Midbrain (tissue), 1 donor: Measurements from ENCODE around the gene OR4D1.

ENCODE experiments used
- DNase-seq: peaks from one replicate; lab custom pipeline; 2025; lab: John Stamatoyannopoulos, UW

Gene OR4D1

DNA sequence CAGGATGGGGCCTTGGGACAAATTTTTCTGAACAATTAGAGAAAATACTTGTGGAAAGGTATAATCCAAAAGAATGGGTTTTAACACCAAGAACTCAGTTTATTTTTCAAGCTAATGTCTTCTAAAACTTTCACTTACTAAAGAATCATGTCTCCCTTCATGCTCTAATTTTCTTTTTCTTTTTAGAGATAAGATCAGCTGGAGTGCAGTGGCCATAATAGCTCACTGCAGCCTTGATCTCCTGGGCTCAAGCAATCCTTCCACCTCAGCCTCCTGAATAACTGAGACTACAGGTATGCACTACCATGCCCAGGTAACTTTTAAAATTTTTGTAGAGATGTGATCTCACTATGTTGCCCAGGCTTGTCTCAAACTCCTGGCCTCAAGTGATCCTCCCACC is 5.5 kb downstream of the OR4D1 start:
- DNase-seq: no peak

GRCh38 chr17:58156839-58157803 is 8.9 kb downstream of the OR4D1 start:
- DNase-seq: no peak

DNA sequence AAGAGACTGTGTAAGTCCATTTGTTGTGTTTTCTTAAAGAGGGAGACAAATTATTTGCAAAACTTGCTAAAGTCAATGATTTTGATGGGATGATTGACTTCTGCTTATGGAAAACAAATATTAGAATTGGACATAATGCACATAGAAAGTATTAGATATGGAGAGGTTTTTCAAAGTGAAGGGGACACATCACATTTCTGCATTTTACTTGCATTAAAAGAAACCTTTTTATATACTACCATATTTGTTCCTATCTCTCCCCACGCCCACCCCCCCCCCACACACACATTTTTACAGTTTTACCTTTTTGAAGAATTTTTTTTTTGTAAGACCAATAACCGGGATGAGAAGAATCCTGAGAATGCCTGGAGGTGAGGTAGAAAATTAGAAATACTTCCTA is 10.0 kb downstream of the OR4D1 start:
- no peak for DNase-seq

- no peak for DNase-seq
Observed at GRCh38 chr17:58161566-58161965, 13.4 kb downstream of the OR4D1 start.

DNA sequence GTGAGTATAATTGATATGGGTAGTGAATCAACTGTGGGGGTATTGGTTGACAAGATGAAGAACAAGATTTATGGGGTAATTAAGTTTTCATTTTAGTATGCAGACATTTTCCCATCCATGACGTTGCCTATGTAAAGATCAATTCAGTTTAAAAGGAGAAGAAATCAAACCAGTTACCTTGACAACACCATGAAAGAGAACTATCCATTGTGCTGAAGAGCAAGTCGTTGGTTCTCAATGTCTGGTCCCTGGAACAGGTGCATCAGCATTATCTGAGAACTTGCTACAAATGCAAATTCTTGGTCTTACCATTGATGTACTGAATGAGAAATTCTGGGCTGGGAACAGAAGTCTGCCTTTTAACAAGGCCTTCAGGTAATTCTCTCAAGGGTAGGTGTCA is 17.8 kb downstream of the OR4D1 start:
- DNase-seq: no peak

DNA sequence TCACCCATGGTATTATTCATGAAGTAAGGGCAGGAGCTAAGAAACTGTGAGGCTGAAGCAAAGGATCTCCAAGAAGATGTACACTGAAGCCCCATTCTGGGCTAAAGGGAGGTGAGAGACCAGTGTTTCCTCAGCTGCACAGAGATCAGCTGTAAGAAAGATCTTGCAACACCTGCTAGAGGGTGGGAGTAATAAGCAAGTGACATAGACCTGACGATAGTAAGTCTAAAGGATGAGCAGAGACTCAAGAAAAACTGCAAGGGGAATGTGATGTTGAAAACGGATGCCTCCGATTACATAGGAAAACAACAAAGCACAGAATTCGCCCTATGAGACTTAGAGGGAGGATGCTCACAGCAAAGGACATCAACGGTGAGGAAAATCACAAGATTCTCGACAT is 18.5 kb downstream of the OR4D1 start, which contains the start of gene OR4D2:
Gene OR4D2 (plus strand): TSS at position 301 of the 400 bp plus-strand sequence. CDS start 2,674 bp downstream, outside the sequence.
- no peak for DNase-seq

DNA sequence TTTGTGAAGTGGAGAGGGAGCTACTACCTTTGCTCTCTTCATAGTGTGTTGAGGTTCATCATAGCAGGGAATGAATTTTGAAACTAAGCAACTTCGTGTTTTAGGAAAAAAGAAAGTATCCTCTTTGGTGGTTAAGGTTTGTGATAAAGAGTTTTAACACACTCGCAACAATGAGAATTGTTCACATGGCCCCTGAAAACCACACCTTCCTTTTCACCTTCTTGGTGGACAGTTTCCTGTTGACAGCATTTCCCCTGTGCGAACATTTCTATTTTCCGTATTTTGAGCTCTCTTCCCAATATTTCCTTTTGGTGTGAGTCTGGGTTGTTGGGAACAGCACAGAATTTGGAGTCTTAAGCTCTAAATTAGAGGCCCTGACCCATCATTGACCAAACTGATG is 22.4 kb downstream of the OR4D1 start:
- no peak for DNase-seq

GRCh38 chr17:58172369-58173071 is 24.3 kb downstream of the OR4D1 start:
- no peak for DNase-seq

DNA sequence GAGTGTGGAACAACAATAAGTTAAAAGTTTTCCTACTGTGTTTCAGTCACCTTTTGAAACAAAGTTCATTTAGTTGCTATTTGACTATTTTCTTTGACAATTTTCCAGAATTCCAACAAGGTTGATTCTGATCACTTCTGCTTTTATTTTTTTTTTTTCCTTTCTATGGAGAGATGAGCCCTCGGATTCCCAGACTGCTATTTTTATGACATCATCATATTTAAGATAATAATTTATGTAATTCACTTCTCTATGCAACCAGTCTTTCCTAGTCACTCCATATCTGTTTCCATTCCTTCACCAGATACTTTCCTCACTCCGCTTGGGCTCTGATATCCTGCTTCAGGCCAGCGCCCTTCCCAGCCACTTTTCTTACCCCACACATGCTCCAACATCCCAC is 26.7 kb downstream of the OR4D1 start:
- DNase-seq: no peak

DNA sequence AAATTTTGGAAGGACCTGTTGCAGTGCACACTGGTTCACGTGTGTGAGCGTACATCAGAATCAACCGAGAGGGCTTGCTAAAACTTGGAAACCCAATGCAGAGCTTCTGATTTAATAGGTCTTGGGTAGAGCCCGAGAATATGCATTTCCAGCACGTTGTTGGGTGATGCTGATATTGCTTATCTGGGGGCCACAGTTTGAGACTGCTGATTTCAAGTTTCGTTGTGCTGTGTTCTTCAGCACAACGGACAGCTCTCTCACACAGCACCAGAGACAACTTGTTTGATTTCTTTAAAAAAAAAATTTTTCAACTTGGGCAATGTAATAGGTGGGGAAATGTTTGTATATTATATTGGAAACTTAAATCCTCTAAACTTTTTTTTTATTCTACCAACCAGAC is 28.0 kb downstream of the OR4D1 start:
- DNase-seq: no peak

DNA sequence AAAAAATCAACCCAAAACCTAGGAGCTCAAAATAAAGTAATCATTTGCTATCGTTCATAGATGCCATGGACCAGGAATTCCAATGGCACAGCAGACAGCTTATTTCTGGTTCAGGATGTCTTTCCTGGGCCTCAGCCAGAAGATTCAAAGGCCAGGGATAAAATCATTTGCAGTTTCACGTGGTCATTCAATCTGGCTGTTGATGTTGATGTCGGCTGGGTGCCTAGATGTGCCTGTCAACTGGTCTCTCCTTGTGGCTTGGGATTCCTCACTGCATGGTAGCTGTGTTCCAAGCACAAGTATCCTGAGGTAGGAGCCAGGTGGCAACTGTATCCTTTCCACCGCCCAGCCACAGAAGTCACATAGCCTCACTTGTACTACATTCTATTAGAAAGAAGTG is 33.6 kb downstream of the OR4D1 start:
- DNase-seq: no peak

- DNase-seq: no peak
Observed at GRCh38 chr17:58183514-58183913, 35.3 kb downstream of the OR4D1 start.

DNA sequence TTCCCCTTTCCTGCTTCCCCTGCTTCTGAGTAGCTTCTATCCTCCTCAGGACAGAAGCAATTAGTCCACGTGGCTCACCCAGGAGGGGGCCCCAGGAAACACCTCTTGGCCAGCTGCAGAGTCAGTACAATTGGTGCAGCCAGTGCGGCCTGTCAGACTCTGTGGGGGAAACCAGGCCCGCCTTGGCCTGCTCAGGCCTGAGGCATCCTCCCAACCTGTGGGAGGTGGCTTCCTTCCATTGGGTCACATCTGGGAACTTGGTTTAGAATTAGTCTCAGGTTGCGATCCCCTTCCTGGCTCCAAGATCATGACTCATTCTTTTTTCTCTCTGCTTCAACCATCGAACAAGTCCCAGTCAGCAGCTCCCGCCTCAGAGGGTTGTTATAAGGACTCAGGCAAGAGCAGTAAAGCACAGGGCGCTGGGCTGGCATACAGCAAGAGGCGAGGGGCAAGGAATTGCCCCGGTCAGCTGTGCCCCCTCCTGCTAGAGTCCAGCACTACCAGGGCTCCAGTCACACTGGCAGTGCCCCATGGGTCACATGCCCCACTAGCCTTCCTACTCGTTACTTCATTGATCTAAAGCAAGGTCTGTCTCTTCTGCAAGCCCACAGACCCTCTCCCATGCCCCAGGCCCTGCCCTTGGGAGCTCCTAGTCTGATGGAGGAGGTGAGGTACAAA is 36.3 kb downstream of the OR4D1 start:
- no peak for DNase-seq

- no peak for DNase-seq
Observed at GRCh38 chr17:58184986-58185761, 37.0 kb downstream of the OR4D1 start.

DNA sequence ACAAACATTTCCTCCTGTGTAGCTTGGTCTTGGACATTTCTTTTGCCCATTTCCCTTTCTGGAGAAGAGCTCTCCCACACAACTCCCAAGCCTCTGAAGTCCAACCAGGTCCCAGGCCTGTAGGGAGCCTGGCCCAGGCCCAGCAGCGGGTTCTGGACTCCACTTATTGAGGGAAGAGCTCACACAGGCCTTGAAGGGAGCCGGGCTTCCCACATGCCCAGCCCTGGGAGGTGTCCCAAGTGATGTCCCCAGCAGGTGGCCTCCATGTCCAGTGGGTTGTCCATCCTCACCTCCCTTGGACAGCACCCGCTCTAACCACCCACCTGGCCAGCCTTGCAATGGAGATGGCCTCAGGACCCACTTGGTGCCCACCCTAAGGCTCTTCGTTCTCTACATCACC is 38.4 kb downstream of the OR4D1 start:
- DNase-seq: no peak

GRCh38 chr17:58187063-58187462 is 38.9 kb downstream of the OR4D1 start:
- DNase-seq: no peak

- no peak for DNase-seq
Observed at GRCh38 chr17:58187675-58188074, 39.5 kb downstream of the OR4D1 start.

DNA sequence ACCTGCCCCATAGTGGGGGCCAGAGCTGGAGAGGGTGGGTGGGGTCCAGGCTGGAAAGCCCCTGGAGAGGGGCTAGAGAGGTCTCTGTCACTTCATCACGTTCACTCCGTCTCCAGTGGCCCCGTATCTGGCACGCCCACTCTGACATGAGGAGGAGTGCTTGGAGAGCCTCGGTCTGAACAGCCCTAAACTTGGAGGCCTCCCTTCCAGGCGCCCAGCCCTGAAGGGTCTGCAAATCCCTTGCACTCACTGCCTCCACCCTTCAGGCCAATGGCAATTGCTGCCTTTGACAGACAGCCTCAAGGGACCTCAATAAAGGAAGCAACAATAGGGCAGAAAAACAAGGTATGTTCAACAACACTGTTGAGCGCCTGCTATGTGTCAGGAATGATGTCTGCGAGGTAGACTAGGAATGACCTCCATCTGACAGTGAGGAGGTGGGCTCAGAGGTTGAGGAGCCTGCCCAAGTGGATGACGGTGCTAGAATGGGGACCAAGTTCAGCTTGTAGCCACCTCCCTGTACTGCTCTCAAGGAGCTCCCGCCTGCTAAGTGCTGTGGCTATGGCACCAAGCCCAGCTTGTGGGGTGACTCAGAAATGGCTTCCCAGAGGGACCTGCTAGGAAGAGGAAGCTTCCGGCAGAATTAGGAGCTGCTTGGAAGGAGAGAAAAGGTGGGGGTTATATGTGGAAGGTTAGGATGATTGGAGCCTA is 41.4 kb downstream of the OR4D1 start:
- no peak for DNase-seq

DNA sequence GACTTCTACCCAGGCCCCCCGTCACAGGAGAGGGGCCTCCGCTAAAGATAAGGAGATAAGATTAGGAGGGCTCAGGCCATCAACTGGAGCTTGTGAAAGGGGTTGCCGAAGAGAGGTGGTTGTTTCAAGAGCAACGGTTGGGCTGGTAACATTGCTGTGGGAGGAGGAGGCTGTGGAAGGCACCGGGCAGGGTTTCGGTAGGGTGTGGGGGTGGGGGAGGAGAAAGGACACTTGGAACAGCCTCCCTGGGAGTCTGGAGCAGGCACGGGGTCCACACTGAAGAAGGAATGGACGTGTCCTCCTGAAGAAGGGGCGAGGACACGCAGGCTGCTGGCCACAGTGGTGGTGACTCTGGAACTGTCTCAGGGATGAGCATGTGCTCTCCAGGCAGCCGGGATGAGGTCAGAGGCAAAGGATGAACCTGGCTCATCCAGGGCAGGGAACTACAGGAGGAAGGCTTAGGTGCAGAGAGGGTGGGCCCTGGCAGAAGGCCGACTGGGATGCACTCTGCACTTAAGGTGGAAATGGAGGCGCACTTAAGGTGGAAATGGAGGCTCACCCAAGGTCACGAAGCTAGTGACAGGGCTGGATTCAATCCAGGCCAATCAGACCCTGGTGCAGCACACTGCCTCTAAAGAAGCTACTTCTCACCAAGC is 43.2 kb downstream of the OR4D1 start:
- DNase-seq: no peak

- DNase-seq: no peak
Observed at GRCh38 chr17:58192612-58193011, 44.4 kb downstream of the OR4D1 start, which contains the start of gene EPX. Gene EPX, plus strand, starts transcription at chr17:58192726. Its CDS starts 121 bp downstream, at chr17:58192847.
